ENCODE data around the gene GCK.

GCK gene

GRCh38 chr7:44150966-44151941, 38.0 kb downstream of the GCK start:
- Mint-ChIP-seq H3K4me3 (no peak overlapping the region), H3K36me3 (ENCODE audit: low read depth) (no peaks in the 10 kb centered on the region), H3K27me3 (no peaks in the 10 kb centered on the region), H3K4me1 (ENCODE audit: low read depth) (no peaks in the 10 kb centered on the region), H3K9me3 (no peaks in the 10 kb centered on the region), H3K27ac (no peak overlapping the region)

GRCh38 chr7:44150466-44150832, 38.8 kb downstream of the GCK start:
- Mint-ChIP-seq H3K27me3 (peaks cover under 1% of the 10 kb centered on the region), H3K36me3 (ENCODE audit: low read depth) (no peaks in the 10 kb centered on the region), H3K4me1 (ENCODE audit: low read depth) (peaks cover 4% of the 10 kb centered on the region), H3K4me3 (no peak overlapping the region), H3K9me3 (no peaks in the 10 kb centered on the region), H3K27ac (no peak overlapping the region)

- Mint-ChIP-seq H3K4me1 (ENCODE audit: low read depth) (peaks cover 9% of the 10 kb centered on the region), H3K9me3 (no peaks in the 10 kb centered on the region), H3K27me3 (peaks cover 6% of the 10 kb centered on the region), H3K4me3 (no peak overlapping the region), H3K36me3 (ENCODE audit: low read depth) (no peaks in the 10 kb centered on the region), H3K27ac (no peak overlapping the region)
Measured at GRCh38 chr7:44149571-44150465, 39.4 kb downstream of the GCK start.

GRCh38 chr7:44148961-44149536, 40.2 kb downstream of the GCK start:
- H3K9me3 Mint-ChIP-seq: no peaks in the 10 kb centered on the region
- H3K27me3 Mint-ChIP-seq: peaks cover 6% of the 10 kb centered on the region
- no peak overlapping the region for H3K4me3 Mint-ChIP-seq
- H3K4me1 Mint-ChIP-seq (ENCODE audit: low read depth): peaks cover 9% of the 10 kb centered on the region
- no peaks in the 10 kb centered on the region for H3K36me3 Mint-ChIP-seq (ENCODE audit: low read depth)
- no peak overlapping the region for H3K27ac Mint-ChIP-seq

GRCh38 chr7:44148166-44148565, 41.1 kb downstream of the GCK start:
- peaks cover 6% of the 10 kb centered on the region for H3K27me3 Mint-ChIP-seq
- no peaks in the 10 kb centered on the region for H3K36me3 Mint-ChIP-seq (ENCODE audit: low read depth)
- H3K4me3 Mint-ChIP-seq: no peak overlapping the region
- no peaks in the 10 kb centered on the region for H3K9me3 Mint-ChIP-seq
- peaks cover 9% of the 10 kb centered on the region for H3K4me1 Mint-ChIP-seq (ENCODE audit: low read depth)
- no peak overlapping the region for H3K27ac Mint-ChIP-seq

GRCh38 chr7:44147026-44147991, 41.9 kb downstream of the GCK start:
- H3K36me3 Mint-ChIP-seq (ENCODE audit: low read depth): no peaks in the 10 kb centered on the region
- peaks cover 6% of the 10 kb centered on the region for H3K27me3 Mint-ChIP-seq
- H3K4me3 Mint-ChIP-seq: no peak overlapping the region
- peaks cover 9% of the 10 kb centered on the region for H3K4me1 Mint-ChIP-seq (ENCODE audit: low read depth)
- H3K27ac Mint-ChIP-seq: no peak overlapping the region
- no peaks in the 10 kb centered on the region for H3K9me3 Mint-ChIP-seq

DNA sequence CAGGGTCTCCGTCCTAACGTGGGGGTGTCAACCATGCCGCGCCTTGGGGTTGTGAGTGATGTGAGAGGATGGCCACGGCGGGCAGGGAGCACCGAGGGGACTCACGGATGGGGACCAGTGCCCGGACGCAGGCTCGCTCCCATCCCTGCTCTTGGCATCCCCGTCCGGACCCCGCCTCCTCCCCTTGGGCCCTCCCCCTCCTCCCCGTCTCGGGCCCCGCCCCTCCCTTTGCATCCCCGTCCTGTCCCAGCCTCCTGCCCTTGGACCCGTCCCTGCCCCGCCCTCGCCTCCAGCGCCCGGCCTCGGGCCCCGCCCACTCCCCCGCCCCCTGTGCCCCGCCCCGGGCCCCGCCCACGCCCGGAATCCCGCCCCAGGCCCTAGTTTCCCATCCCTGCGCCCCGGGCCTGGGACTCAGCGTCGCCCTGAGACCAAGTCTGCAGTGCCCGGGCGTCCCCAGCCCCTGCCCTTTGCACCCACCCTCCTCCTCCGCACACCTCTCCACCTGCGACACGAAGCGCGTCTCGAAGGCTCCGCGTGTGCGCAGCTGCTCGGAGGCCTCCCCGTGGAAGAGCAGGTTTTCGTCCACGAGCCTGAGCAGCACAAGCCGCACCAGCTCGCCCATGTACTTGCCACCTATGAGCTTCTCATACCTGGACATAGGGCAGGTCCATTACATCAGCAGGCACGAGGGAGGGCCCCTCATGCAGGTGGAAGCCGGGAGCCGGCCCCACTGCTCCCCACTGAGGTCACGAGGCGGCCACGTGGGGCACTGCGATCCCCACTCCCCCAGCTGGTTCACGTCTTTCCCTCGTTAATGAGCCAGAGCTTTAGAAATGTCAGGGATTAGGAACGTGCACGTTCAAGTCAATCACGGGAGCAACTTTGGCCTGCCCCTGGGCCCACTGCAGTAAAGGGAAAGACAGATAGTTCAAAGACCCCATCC, 43.0 kb downstream of the GCK start:
- no peak overlapping the region for H3K27ac Mint-ChIP-seq
- H3K4me3 Mint-ChIP-seq: no peak overlapping the region
- H3K4me1 Mint-ChIP-seq (ENCODE audit: low read depth): peaks cover 9% of the 10 kb centered on the region
- H3K36me3 Mint-ChIP-seq (ENCODE audit: low read depth): no peaks in the 10 kb centered on the region
- H3K27me3 Mint-ChIP-seq: peaks cover 6% of the 10 kb centered on the region
- H3K9me3 Mint-ChIP-seq: no peaks in the 10 kb centered on the region

DNA sequence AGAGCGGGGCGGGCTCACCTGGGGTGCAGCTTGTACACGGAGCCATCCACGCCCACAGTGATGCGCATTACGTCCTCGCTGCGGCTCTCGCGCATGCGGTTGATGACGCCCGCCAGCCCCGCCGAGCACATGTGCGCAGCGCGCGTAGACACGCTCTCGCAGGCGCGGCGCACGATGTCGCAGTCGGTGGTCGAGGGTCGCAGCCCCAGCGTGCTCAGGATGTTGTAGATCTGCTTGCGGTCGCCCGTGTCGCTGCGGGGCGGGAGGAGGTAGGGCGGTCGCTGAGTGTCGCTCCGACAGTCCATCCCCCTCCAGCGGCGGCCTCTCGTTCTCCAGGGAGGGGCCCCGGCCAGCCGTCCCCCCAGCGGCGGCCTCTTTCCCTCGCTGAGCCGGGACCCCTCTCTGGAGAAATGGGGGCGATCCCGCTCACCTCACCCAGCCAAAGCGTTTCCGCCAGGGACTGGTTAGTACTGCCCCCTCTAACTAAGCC, 43.7 kb downstream of the GCK start:
- H3K27me3 Mint-ChIP-seq: peaks cover 6% of the 10 kb centered on the region
- peak overlapping the region; percentile 69 for H3K4me3 Mint-ChIP-seq
- no peaks in the 10 kb centered on the region for H3K36me3 Mint-ChIP-seq (ENCODE audit: low read depth)
- H3K9me3 Mint-ChIP-seq: no peaks in the 10 kb centered on the region
- H3K4me1 Mint-ChIP-seq (ENCODE audit: low read depth): peaks cover 9% of the 10 kb centered on the region
- no peak overlapping the region for H3K27ac Mint-ChIP-seq

GRCh38 chr7:44144968-44145478, 44.2 kb downstream of the GCK start:
- H3K4me1 Mint-ChIP-seq (ENCODE audit: low read depth): peaks cover 9% of the 10 kb centered on the region
- H3K36me3 Mint-ChIP-seq (ENCODE audit: low read depth): no peaks in the 10 kb centered on the region
- peaks cover 6% of the 10 kb centered on the region for H3K27me3 Mint-ChIP-seq
- peak overlapping the region; percentile 69 for H3K4me3 Mint-ChIP-seq
- H3K27ac Mint-ChIP-seq: no peak overlapping the region
- H3K9me3 Mint-ChIP-seq: no peaks in the 10 kb centered on the region

- Mint-ChIP-seq H3K9me3 (no peaks in the 10 kb centered on the region), H3K4me1 (ENCODE audit: low read depth) (peaks cover 9% of the 10 kb centered on the region), H3K27ac (no peak overlapping the region), H3K27me3 (peaks cover 6% of the 10 kb centered on the region), H3K36me3 (ENCODE audit: low read depth) (no peaks in the 10 kb centered on the region), H3K4me3 (no peak overlapping the region)
Measured at GRCh38 chr7:44144426-44144967, 44.7 kb downstream of the GCK start.

GRCh38 chr7:44143646-44144250, 45.5 kb downstream of the GCK start:
- no peak overlapping the region for H3K4me3 Mint-ChIP-seq
- H3K27me3 Mint-ChIP-seq: peaks cover 6% of the 10 kb centered on the region
- H3K36me3 Mint-ChIP-seq (ENCODE audit: low read depth): no peaks in the 10 kb centered on the region
- peaks cover 9% of the 10 kb centered on the region for H3K4me1 Mint-ChIP-seq (ENCODE audit: low read depth)
- no peak overlapping the region for H3K27ac Mint-ChIP-seq
- no peaks in the 10 kb centered on the region for H3K9me3 Mint-ChIP-seq

DNA sequence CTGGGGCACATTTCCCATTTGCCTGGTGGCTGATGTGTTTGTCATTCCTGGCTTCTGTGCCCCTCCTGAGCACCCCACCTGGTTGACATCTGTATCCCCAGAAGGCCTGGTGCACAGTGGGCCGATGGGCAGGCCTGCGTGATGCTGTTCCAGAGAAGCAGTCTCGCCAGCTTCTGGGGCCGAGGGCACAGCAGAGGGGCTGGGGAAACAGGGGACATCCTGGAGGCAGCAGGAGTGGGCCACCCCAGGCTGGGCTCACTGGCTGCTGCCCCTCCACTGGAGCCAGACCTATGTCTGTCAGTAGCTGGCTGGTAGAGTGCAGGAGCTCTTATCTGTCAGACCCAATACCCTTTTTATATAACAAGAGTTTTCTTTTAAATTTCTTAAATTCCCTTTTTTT, 47.2 kb downstream of the GCK start:
- peaks cover 9% of the 10 kb centered on the region for H3K4me1 Mint-ChIP-seq (ENCODE audit: low read depth)
- no peaks in the 10 kb centered on the region for H3K9me3 Mint-ChIP-seq
- H3K27me3 Mint-ChIP-seq: peaks cover 6% of the 10 kb centered on the region
- H3K36me3 Mint-ChIP-seq (ENCODE audit: low read depth): no peaks in the 10 kb centered on the region
- no peak overlapping the region for H3K27ac Mint-ChIP-seq
- H3K4me3 Mint-ChIP-seq: no peak overlapping the region

Data from stimulated activated naive CD8-positive, alpha-beta T cell treated with anti-CD3 and anti-CD28 coated beads, Interleukin-15, Interleukin-2, amounts not matched to agents 100 ng/mL and 50 ng/mL, for 24 hours (primary cell).